Fibroblast of villous mesenchyme (primary cell): ENCODE data around the gene BSX. TPM values are rescaled to one million over a fixed set of nuclear protein-coding genes. Genes with fewer than 3 reads are reported as not detected.
A peak's percentile ranks its signal among the peaks of the same experiment; 100 is the strongest.

ENCODE experiments used
- DNase-seq: peaks from one replicate; pipeline ENCODE4 v3.0.0-alpha.2; 2010; ENCODE audit warnings: low read depth
- H3K4me3 ChIP-seq: 2 replicates; pipeline ENCODE4 v1.5.1; 2011; ENCODE audit warnings: low read depth, mild to moderate bottlenecking, low read length
- CTCF ChIP-seq: IDR thresholded peaks from 2 replicates; pipeline ENCODE4 v1.5.1; 2012; ENCODE audit warnings: low read depth, mild to moderate bottlenecking, low read length; ENCODE audit not compliant: insufficient read depth
- total RNA-seq: library from RNA; depleted of rRNA; stranded (reverse); fragments of >200 nt; gene quantifications from 2 replicates; pipeline ENCODE4 v1.2.3, GENCODE V29; 2012

The BSX gene
- not detected in 2 replicates for total RNA-seq

GRCh38 chr11:122981388-122982264 is at the start of gene BSX:
Gene BSX (minus strand): TSS chr11:122981834. CDS start chr11:122981671, 163 bp downstream.
- no peak within 1 kb of the TSS for H3K4me3 ChIP-seq
- TF ChIP-seq CTCF = no peak
- DNase-seq = peak; percentile 47

- H3K4me3 ChIP-seq = no peak overlapping the region
- no peak for TF ChIP-seq CTCF
- DNase-seq = no peak
These were observed 48.9 kb upstream of the BSX start for GRCh38 chr11:123030517-123030916.

DNA sequence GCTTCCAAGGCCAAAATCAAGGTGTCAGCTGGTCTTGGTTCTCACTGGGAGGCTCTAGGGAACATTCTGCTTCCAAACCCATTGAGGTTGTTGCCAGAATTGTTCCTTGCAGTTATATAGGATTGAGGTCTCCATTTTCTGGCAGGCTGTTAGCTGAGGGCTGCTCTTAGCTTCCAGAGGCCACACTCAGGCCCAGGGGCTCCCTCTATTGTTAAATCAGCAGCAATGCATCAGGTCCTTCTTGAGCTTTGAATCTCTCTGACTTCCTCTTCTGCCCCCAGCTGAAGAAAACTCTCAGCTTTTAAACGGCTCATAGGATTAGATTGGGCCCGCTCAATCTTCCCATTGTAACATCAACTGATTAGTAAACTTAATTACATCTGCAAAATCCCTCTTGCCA is 39.3 kb upstream of the BSX start:
- peak; percentile 74 for TF ChIP-seq CTCF
- DNase-seq = peak; percentile 48

GRCh38 chr11:123018702-123019101 is 37.1 kb upstream of the BSX start:
- no peak for TF ChIP-seq CTCF
- no peak for DNase-seq
- H3K4me3 ChIP-seq = no peak overlapping the region

More for the DNA sequence above, 39.3 kb upstream of the BSX start:
- H3K4me3 ChIP-seq = no peak overlapping the region

GRCh38 chr11:123011510-123011909 is 29.9 kb upstream of the BSX start:
- H3K4me3 ChIP-seq = no peak overlapping the region
- DNase-seq = no peak
- TF ChIP-seq CTCF = no peak

DNA sequence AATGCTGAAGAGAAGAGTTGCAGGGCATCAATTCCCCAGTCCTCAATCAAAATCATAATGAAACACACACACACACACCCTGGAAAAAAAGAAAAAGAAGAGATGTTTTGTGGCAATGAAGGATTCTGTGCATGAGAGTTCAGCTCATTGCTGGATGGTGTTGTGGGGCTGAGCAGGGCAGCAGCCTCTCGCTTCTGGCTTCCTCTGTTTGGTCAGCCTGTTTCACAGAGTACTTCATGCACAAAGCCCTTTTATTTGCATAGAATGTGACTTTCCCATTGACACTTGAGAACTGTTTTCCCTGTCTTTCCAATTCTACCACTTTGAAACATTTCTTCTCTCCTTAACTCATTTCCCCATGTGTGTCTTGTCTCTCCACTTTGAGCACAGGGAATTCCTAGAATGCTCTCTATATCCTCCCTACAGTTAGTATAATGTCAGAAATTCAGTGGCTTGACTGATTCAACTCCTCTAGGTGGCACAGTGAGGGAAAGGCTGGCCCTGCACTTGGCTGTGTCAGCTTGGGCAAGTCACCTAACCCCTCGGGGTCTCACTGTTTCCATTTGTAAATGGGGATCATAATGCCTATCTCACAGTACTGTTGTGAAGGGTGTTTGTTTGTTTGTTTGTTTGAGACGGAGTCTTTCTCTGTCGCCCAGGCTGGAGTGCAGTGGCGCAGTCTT is 25.4 kb upstream of the BSX start:
- TF ChIP-seq CTCF = no peak
- no peak for DNase-seq
- H3K4me3 ChIP-seq = no peak overlapping the region
